H9 (cell line): ENCODE measurements around the gene STX1A. TPM values are rescaled to one million over a fixed set of nuclear protein-coding genes. Genes with fewer than 3 reads are reported as not detected.
"Not testable (repeated sequence)": the region's sequence is repeated elsewhere in the genome, so short reads cannot be mapped to it uniquely, and the experiment has no call there.

Experiments
- DNase-seq: peaks from one replicate; pipeline ENCODE4 v3.0.0-alpha.2; 2017
- H2AFZ ChIP-seq: one replicate; pipeline ENCODE4 v1.6.1; 2013; ENCODE audit warnings: mild to moderate bottlenecking, low read length, control low read depth, moderate library complexity
- H2AK5ac ChIP-seq: 2 replicates; pipeline ENCODE4 v1.6.1; 2013; ENCODE audit warnings: low read length, control low read depth, mixed read lengths; ENCODE audit not compliant: insufficient read length
- H2BK120ac ChIP-seq: one replicate; pipeline ENCODE4 v1.6.1; 2013; ENCODE audit warnings: low read depth, mild to moderate bottlenecking, low read length, control low read depth, inconsistent platforms; ENCODE audit not compliant: poor library complexity, severe bottlenecking
- H2BK12ac ChIP-seq: 2 replicates; pipeline ENCODE4 v1.6.1; 2013; ENCODE audit warnings: low read length, control low read depth, mixed read lengths, low read depth; ENCODE audit not compliant: insufficient read length
- H2BK15ac ChIP-seq: 2 replicates; pipeline ENCODE4 v1.6.1; 2013; ENCODE audit warnings: low read depth, low read length, control low read depth
- H2BK20ac ChIP-seq: one replicate; pipeline ENCODE4 v1.6.1; 2013; ENCODE audit warnings: low read depth, mild to moderate bottlenecking, low read length, control low read depth, inconsistent platforms; ENCODE audit not compliant: poor library complexity, severe bottlenecking
- H2BK5ac ChIP-seq: 2 replicates; pipeline ENCODE4 v1.6.1; 2013; ENCODE audit warnings: low read length, control low read depth, mixed read lengths; ENCODE audit not compliant: insufficient read length
- H3K14ac ChIP-seq: 2 replicates; pipeline ENCODE4 v1.6.1; 2013; ENCODE audit warnings: low read length, control low read depth; ENCODE audit not compliant: insufficient read depth
- H3K18ac ChIP-seq: 2 replicates; pipeline ENCODE4 v1.6.1; 2013; ENCODE audit warnings: low read depth, mild to moderate bottlenecking, mixed read lengths, low read length, control low read depth; ENCODE audit not compliant: insufficient read length
- H3K23ac ChIP-seq: 2 replicates; pipeline ENCODE4 v1.6.1; 2013; ENCODE audit warnings: low read length, control low read depth, mixed read lengths, low read depth; ENCODE audit not compliant: insufficient read length
- H3K23me2 ChIP-seq: 2 replicates; pipeline ENCODE4 v1.6.1; 2013; ENCODE audit warnings: low read depth, mild to moderate bottlenecking, mixed read lengths, low read length, control low read depth; ENCODE audit not compliant: insufficient read length, poor library complexity, severe bottlenecking
- H3K27ac ChIP-seq: 2 replicates; pipeline ENCODE4 v1.5.1; 2013; ENCODE audit warnings: low read length, control low read depth, mixed read lengths, low read depth; ENCODE audit not compliant: insufficient read length
- H3K27me3 ChIP-seq: 2 replicates; pipeline ENCODE4 v1.6.1; 2013; ENCODE audit warnings: low read length, control low read depth, inconsistent platforms; ENCODE audit not compliant: insufficient read depth
- H3K4ac ChIP-seq: 2 replicates; pipeline ENCODE4 v1.6.1; 2013; ENCODE audit warnings: low read depth, mild to moderate bottlenecking, control low read depth, inconsistent platforms, low read length, moderate library complexity
- H3K4me1 ChIP-seq: 2 replicates; pipeline ENCODE4 v1.6.1; 2013; ENCODE audit warnings: low read length, control low read depth, inconsistent platforms; ENCODE audit not compliant: insufficient read depth
- H3K4me2 ChIP-seq: 2 replicates; pipeline ENCODE4 v1.6.1; 2013; ENCODE audit warnings: low read length, control low read depth, mixed read lengths; ENCODE audit not compliant: insufficient read length, insufficient read depth
- H3K56ac ChIP-seq: 2 replicates; pipeline ENCODE4 v1.6.1; 2013; ENCODE audit warnings: low read depth, mild to moderate bottlenecking, mixed read lengths, low read length, control low read depth; ENCODE audit not compliant: insufficient read length
- H3K79me1 ChIP-seq: 2 replicates; pipeline ENCODE4 v1.6.1; 2013; ENCODE audit warnings: low read depth, mild to moderate bottlenecking, moderate library complexity, low read length, control low read depth, inconsistent platforms; ENCODE audit not compliant: insufficient read depth, poor library complexity, severe bottlenecking
- H3K79me2 ChIP-seq: 2 replicates; pipeline ENCODE4 v1.6.1; 2013; ENCODE audit warnings: low read length, control low read depth, inconsistent platforms; ENCODE audit not compliant: insufficient read depth
- H3K9ac ChIP-seq: 2 replicates; pipeline ENCODE4 v1.6.1; 2013; ENCODE audit warnings: low read length, control low read depth, mixed read lengths; ENCODE audit not compliant: insufficient read length; ENCODE audit errors: extremely low read depth
- H3K9me3 ChIP-seq: one replicate; pipeline ENCODE4 v1.6.1; 2013; ENCODE audit warnings: low read depth, low read length, inconsistent platforms; ENCODE audit not compliant: control insufficient read depth
- H3T11ph ChIP-seq: one replicate; pipeline ENCODE4 v1.6.1; 2013; ENCODE audit warnings: mild to moderate bottlenecking, low read length, control low read depth, inconsistent platforms
- H4K20me1 ChIP-seq: one replicate; pipeline ENCODE4 v1.6.1; 2013; ENCODE audit not compliant: control insufficient read depth, insufficient read length, insufficient read depth
- H4K5ac ChIP-seq: 2 replicates; pipeline ENCODE4 v1.6.1; 2013; ENCODE audit warnings: low read depth, mild to moderate bottlenecking, mixed read lengths, low read length, control low read depth; ENCODE audit not compliant: insufficient read length
- H4K8ac ChIP-seq: replicated peaks from 2 replicates; pipeline ENCODE4 v1.6.1; 2013; ENCODE audit warnings: low read length, control low read depth, mixed read lengths, low read depth; ENCODE audit not compliant: insufficient read length
- H4K91ac ChIP-seq: 2 replicates; pipeline ENCODE4 v1.6.1; 2013; ENCODE audit warnings: low read depth, mild to moderate bottlenecking, moderate library complexity, mixed read lengths, low read length, control low read depth; ENCODE audit not compliant: insufficient read length
- H3K27ac Mint-ChIP-seq, 3 experiments: 2 replicates in 2 of 3; 3 replicates in 1 of 3; pipeline ENCODE4 v1.8.0; 2020 to 2021; ENCODE audit warnings: mixed read lengths in 3 of 3, mild to moderate bottlenecking in 1 of 3, moderate library complexity in 1 of 3
- H3K27me3 Mint-ChIP-seq: 2 replicates; pipeline ENCODE4 v1.8.0; 2021; ENCODE audit warnings: low read depth, mild to moderate bottlenecking, moderate library complexity, mixed read lengths
- H3K36me3 Mint-ChIP-seq, 3 experiments: 2 replicates in 2 of 3; 3 replicates in 1 of 3; pipeline ENCODE4 v1.8.0; 2020 to 2021; ENCODE audit warnings: low read depth in 3 of 3, mixed read lengths in 3 of 3; ENCODE audit not compliant: insufficient read depth in 1 of 3
- H3K4me1 Mint-ChIP-seq, 2 experiments: 2 replicates each; pipeline ENCODE4 v1.8.0; 2020; ENCODE audit warnings: mixed read lengths in 2 of 2
- H3K4me3 Mint-ChIP-seq, 2 experiments: 2 replicates in 1 of 2; 3 replicates in 1 of 2; pipeline ENCODE4 v1.8.0; 2020 to 2021; ENCODE audit warnings: mild to moderate bottlenecking in 2 of 2, mixed read lengths in 2 of 2, moderate library complexity in 1 of 2
- H3K9me3 Mint-ChIP-seq, 2 experiments: 2 replicates in 1 of 2; 3 replicates in 1 of 2; pipeline ENCODE4 v1.8.0; 2020; ENCODE audit warnings: mild to moderate bottlenecking in 2 of 2, mixed read lengths in 2 of 2, moderate library complexity in 1 of 2
- CTCF ChIP-seq: fragments of 200-600 bp; sonication (generic); conservative IDR thresholded peaks from 3 replicates; pipeline ENCODE4 v1.8.0; 2021; ENCODE audit warnings: antibody characterized with exemption, mild to moderate bottlenecking
- WGBS: extraction: QIAGEN DNeasy Blood & Tissue Kit; methylation state at CpG from one replicate; pipeline ENCODE4 v1.1.7; 2013; ENCODE audit warnings: missing lambda C conversion rate, low lambda C conversion rate, mixed read lengths; ENCODE audit not compliant: insufficient read length; ENCODE audit errors: extremely low coverage; 5-methylcytosine and 5-hydroxymethylcytosine counted together
- total RNA-seq: library from RNA; stranded (reverse); gene quantifications from 2 replicates; pipeline ENCODE4 v1.2.1, GENCODE V29; 2021

Gene STX1A
- total RNA-seq, 1 experiment from 2014 or later, result 10.1 TPM

- no peak for DNase-seq
- Mint-ChIP-seq H3K9me3 (no peaks in the 10 kb centered on the region; a peak in 1 of 5 replicates), H3K27ac (no peak overlapping the region), H3K4me1 (peaks cover 0 to 7% of the 10 kb centered on the region in 2 experiments; a peak in 2 of 4 replicates), H3K36me3 (peaks cover 0 to 1% (median 0%) of the 10 kb centered on the region in 3 experiments; a peak in 2 of 7 replicates), H3K4me3 (peak overlapping the region; percentile 29 to 48; a peak in 2 of 5 replicates), H3K27me3 (peaks cover 40% of the 10 kb centered on the region)
- no peak overlapping the region for H3K18ac ChIP-seq
- H2BK20ac ChIP-seq, result no peak overlapping the region
- no peak overlapping the region for H3T11ph ChIP-seq
- no peak overlapping the region for H2BK12ac ChIP-seq
- H2BK15ac ChIP-seq, result no peak overlapping the region
- no peak overlapping the region for H4K8ac ChIP-seq
- no peak overlapping the region for H3K27ac ChIP-seq
- TF ChIP-seq CTCF, result no peak
- H3K27me3 ChIP-seq, result peaks cover 3% of the 10 kb centered on the region; the same call in 1 of the 2 replicates
- no peak overlapping the region for H3K14ac ChIP-seq
- H2AFZ ChIP-seq, result no peak overlapping the region
- H3K9me3 ChIP-seq, result no peaks in the 10 kb centered on the region
- H3K79me2 ChIP-seq, result no peaks in the 10 kb centered on the region
- H2BK120ac ChIP-seq, result no peak overlapping the region
- WGBS, result no CpG with 5 or more reads among the region's 3 CpGs
- H4K5ac ChIP-seq, result no peak overlapping the region
- H2AK5ac ChIP-seq, result no peak overlapping the region
- no peak overlapping the region for H3K56ac ChIP-seq
- H4K20me1 ChIP-seq, result no peaks in the 10 kb centered on the region
- H3K9ac ChIP-seq, result no peak overlapping the region
- no peak overlapping the region for H4K91ac ChIP-seq
- H3K23me2 ChIP-seq, result peaks cover 9% of the 10 kb centered on the region
- no peaks in the 10 kb centered on the region for H3K4me1 ChIP-seq
- no peaks in the 10 kb centered on the region for H3K79me1 ChIP-seq
- no peak overlapping the region for H3K4me2 ChIP-seq
- no peak overlapping the region for H3K23ac ChIP-seq
- no peak overlapping the region for H2BK5ac ChIP-seq
- no peak overlapping the region for H3K4ac ChIP-seq
Observed at GRCh38 chr7:73721377-73721817, 1.9 kb upstream of the STX1A start.

GRCh38 chr7:73720443-73720842, 974 bp upstream of the STX1A start:
- H2BK12ac ChIP-seq, H3K79me2 ChIP-seq, H2BK20ac ChIP-seq, H3K79me1 ChIP-seq, H2BK5ac ChIP-seq, H3K18ac ChIP-seq, H3K4me1 ChIP-seq, H3K36me3 Mint-ChIP-seq, H3K9ac ChIP-seq, H4K91ac ChIP-seq, H3K14ac ChIP-seq, H3T11ph ChIP-seq, H3K23ac ChIP-seq, H4K8ac ChIP-seq, H3K23me2 ChIP-seq, H3K9me3 Mint-ChIP-seq, H2AK5ac ChIP-seq, H3K4me2 ChIP-seq, H2BK15ac ChIP-seq, H2BK120ac ChIP-seq, H4K5ac ChIP-seq, H3K4ac ChIP-seq, H3K27me3 ChIP-seq, H4K20me1 ChIP-seq, H3K27ac ChIP-seq, H3K4me1 Mint-ChIP-seq, H3K56ac ChIP-seq, H2AFZ ChIP-seq, H3K9me3 ChIP-seq: not testable (repeated sequence)
- peak overlapping the region; percentile 61 to 76 for H3K4me3 Mint-ChIP-seq
- H3K27me3 Mint-ChIP-seq, result peaks cover 40% of the 10 kb centered on the region
- H3K27ac Mint-ChIP-seq, result peak overlapping the region in 1 of 3 experiments; percentile 62; a peak in 1 of 7 replicates
- WGBS, result no CpG with 5 or more reads among the region's 9 CpGs
- DNase-seq, result peak; percentile 21
